Hematopoietic multipotent progenitor cell treated with erythropoietin and hydrocortisone succinate and interleukin-3 and kit ligand, for 8 days (in vitro differentiated cells): ENCODE data around the gene SURF1.
"Not testable (repeated sequence)": the region's sequence is repeated elsewhere in the genome, so short reads cannot be mapped to it uniquely, and the experiment has no call there.

ENCODE experiments used
- DNase-seq: peaks from one replicate; pipeline ENCODE4 v3.0.0-alpha.2; 2015

Gene SURF1

GRCh38 chr9:133356391-133357091 is at the start of gene SURF1, which contains the start of gene SURF2:
SURF1 (minus strand) TSS chr9:133356487; CDS start chr9:133356453, 34 bp downstream.
SURF2 (plus strand) TSS chr9:133356550; CDS start chr9:133356593, 43 bp downstream.
- DNase-seq = peak; percentile 83

- no peak for DNase-seq
Observed at GRCh38 chr9:133405508-133406438, 49.5 kb upstream of the SURF1 start.

DNA sequence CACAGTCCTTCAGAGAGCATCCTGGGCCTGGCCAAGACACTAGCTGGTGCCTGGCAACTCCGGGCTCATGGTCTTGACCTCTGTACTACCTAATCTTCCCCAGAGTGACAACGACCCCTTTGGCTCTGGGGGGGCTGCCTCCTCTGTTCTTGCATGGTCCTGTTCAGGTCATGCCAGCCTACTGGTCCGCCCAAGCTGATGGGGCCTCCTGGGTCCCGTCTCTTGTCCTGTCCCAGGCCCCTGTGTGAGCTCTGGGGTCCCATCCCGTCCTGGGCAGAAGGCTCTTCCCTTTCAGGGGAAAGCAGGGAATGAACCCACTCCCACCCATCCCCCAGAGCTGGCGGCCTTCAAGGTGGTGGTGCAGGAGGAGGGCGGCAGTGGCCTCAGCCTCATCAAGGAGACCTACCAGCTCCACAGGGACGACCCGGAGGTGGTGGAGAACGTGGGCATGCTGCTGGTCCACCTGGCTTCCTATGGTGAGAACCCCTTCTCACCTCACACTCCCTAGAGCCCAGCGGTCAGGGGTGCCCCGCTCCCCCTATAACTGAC is 48.2 kb upstream of the SURF1 start:
- DNase-seq = no peak

GRCh38 chr9:133403766-133404453 is 47.6 kb upstream of the SURF1 start:
- DNase-seq = peak; percentile 67

GRCh38 chr9:133402689-133403088 is 46.4 kb upstream of the SURF1 start:
- DNase-seq = no peak

- DNase-seq = peak; percentile 38
Observed at GRCh38 chr9:133401588-133401987, 45.3 kb upstream of the SURF1 start.

GRCh38 chr9:133400292-133400691 is 44.0 kb upstream of the SURF1 start:
- no peak for DNase-seq

DNA sequence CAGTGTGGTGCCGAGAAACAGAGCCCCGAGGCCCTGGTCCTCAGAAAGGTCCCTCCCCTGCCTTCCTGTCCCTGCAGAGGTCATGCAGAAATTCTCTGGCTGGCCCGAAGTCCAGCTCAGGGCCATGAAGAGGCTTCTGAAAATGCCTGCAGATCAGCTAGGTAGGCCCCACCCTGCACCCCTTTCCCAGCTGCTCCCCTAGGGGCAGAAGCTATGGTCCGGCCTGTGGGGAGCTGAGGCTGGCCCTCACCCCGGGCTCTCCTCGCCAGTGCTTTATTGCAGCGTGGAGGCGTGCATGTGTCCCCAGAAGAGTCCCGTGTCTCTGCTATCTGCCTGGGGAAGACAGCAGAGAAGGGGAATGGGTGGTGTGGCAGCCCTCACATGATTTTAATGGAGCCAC is 41.6 kb upstream of the SURF1 start:
- no peak for DNase-seq

DNA sequence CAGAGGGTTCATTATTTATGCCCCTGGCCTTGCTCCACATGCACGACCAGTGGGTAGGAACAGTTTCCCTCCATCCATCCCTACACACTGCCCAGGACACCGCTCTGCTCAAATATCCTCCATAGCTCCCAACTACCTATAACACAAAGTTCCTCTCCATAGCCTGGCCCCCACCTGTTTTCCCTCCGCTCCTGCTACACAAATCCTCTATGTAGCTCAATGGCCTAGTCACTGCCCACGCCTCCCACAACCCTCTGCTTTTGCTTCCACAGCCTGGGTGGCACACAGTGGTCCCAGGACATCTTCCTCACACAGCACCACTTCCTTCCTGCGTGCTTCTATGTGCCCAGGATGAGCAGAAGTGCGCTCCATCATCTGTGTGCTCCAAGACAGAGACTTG is 41.1 kb upstream of the SURF1 start:
- no peak for DNase-seq

GRCh38 chr9:133396952-133397351 is 40.7 kb upstream of the SURF1 start:
- no peak for DNase-seq

GRCh38 chr9:133394687-133395271 is 38.5 kb upstream of the SURF1 start:
- no peak for DNase-seq

- DNase-seq = no peak
Observed at GRCh38 chr9:133393399-133393798, 37.1 kb upstream of the SURF1 start.

DNA sequence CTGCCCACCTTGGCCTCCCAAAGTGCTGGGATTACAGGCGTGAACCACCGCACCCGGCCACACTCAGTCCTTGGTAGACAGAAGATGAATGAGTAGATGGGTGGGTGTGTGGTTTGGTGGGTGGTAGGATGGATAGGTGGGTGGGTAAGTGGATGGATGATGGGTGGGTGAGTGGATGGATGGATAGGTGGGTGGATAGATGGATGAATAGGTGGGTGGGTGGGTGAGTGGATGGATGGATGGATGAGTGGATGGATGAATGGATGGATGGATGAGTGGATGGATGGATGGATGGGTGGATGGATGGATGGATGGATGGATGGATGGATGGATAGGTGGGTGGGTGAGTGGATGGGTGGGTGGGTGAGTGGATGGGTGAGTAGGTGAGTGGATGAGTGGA is 36.0 kb upstream of the SURF1 start:
- not testable (repeated sequence) for DNase-seq

DNA sequence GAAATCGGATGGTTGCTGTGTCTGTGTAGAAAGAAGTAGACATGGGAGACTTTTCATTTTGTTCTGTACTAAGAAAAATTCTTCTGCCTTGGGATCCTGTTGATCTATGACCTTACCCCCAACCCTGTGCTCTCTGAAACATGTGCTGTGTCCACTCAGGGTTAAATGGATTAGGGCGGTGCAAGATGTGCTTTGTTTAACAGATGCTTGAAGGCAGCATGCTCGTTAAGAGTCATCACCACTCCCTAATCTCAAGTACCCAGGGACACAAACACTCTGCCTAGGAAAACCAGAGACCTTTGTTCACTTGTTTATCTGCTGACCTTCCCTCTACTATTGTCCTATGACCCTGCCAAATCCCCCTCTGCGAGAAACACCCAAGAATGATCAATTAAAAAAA is 35.2 kb upstream of the SURF1 start:
- DNase-seq = not testable (repeated sequence)

DNA sequence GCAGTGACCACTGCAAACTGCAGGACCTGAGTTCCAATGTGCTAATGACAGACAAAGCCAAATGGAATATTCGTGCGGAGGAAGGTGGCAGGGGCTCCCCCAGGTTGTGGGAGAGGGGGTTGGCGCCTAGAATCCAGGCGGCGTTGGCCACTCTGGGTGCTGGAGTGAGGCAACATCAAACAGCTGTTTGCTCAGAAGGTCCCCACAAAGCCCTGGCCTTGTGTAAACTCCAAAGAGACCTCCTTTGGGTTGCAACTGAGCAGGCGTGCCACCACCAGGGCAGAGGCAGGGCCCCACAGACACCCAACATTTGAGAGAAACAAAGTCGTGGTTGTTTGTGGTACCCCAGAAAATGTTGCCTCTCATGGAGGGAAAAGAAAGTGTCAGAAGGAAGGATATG is 34.4 kb upstream of the SURF1 start:
- DNase-seq = no peak

GRCh38 chr9:133389562-133389961 is 33.3 kb upstream of the SURF1 start:
- no peak for DNase-seq

GRCh38 chr9:133389025-133389557 is 32.8 kb upstream of the SURF1 start:
- no peak for DNase-seq

GRCh38 chr9:133387680-133388079 is 31.4 kb upstream of the SURF1 start:
- no peak for DNase-seq

DNA sequence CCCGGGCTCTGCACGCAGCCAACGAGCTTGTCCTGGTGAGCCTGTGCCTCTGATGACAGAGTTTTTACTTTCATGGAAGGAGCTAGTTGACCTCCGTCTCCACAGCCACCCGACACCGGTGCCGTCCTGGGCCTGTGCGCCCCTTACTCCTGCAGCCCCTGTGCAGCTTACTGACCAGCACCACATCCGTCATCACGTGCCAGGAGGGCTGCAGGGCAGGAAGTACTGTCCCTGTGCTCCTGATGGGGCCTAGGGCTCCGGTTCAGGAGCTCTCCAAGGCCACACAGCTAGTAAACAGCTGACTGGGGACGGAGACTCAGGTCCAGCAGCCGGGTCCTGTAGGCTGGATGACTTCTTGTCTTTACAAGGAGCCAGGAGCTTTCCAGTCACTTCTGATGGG is 30.1 kb upstream of the SURF1 start:
- no peak for DNase-seq

DNA sequence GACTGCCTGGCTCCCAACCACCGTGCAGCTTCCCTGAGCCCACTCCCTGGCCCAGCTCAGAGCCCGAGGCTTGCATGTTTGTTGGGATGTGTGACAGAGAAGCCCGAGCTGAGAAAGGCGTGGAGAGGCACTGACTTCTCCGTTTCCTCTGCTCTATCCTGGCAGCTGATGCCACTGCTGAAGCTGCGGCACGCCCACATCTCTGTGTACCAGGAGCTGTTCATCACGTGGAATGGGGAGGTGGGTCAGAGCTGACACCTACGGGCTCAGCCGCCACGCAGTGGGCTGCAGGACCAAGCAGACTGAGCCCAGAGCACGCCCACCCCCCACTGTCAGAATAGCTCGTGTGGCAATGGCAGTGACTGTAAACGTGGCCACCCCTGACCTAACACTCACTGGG is 29.2 kb upstream of the SURF1 start:
- no peak for DNase-seq

GRCh38 chr9:133384736-133385321 is 28.5 kb upstream of the SURF1 start:
- DNase-seq = no peak

GRCh38 chr9:133383438-133383837 is 27.2 kb upstream of the SURF1 start:
- no peak for DNase-seq
